Activated T-cell treated with anti-CD3 and anti-CD28 coated beads for 1 hour (primary cell): ENCODE measurements around the gene RNF212.
"Not testable (repeated sequence)": the region's sequence is repeated elsewhere in the genome, so short reads cannot be mapped to it uniquely, and the experiment has no call there.

Experiments used
- DNase-seq: peaks from one replicate; pipeline ENCODE4 v3.0.0-alpha.2; 2020; ENCODE audit warnings: low read depth

RNF212 gene

GRCh38 chr4:1065732-1066131, 47.6 kb downstream of the RNF212 start:
- DNase-seq: no peak

- DNase-seq: no peak
Measured at GRCh38 chr4:1062419-1062818, 50.9 kb downstream of the RNF212 start.

GRCh38 chr4:1061760-1062159, 51.6 kb downstream of the RNF212 start:
- no peak for DNase-seq

- DNase-seq: no peak
Measured at GRCh38 chr4:1061056-1061700, 52.2 kb downstream of the RNF212 start.

GRCh38 chr4:1060621-1061020, 52.7 kb downstream of the RNF212 start:
- DNase-seq: no peak

GRCh38 chr4:1060121-1060520, 53.2 kb downstream of the RNF212 start:
- DNase-seq: no peak

GRCh38 chr4:1058997-1059665, 54.2 kb downstream of the RNF212 start:
- no peak for DNase-seq

- no peak for DNase-seq
Measured at GRCh38 chr4:1058198-1058996, 55.0 kb downstream of the RNF212 start.

GRCh38 chr4:1057403-1057745, 56.0 kb downstream of the RNF212 start:
- no peak for DNase-seq

GRCh38 chr4:1056671-1057402, 56.5 kb downstream of the RNF212 start:
- no peak for DNase-seq

GRCh38 chr4:1055721-1056590, 57.4 kb downstream of the RNF212 start:
- peak; percentile 69 for DNase-seq

- not testable (repeated sequence) for DNase-seq
Measured at GRCh38 chr4:1055243-1055701, 58.1 kb downstream of the RNF212 start.

GRCh38 chr4:1054696-1055242, 58.6 kb downstream of the RNF212 start:
- DNase-seq: not testable (repeated sequence)

- not testable (repeated sequence) for DNase-seq
Measured at GRCh38 chr4:1053891-1054290, 59.5 kb downstream of the RNF212 start.

- no peak for DNase-seq
Measured at GRCh38 chr4:1053080-1053661, 60.2 kb downstream of the RNF212 start.

- no peak for DNase-seq
Measured at GRCh38 chr4:1052231-1052671, 61.1 kb downstream of the RNF212 start.

GRCh38 chr4:1051472-1051871, 61.9 kb downstream of the RNF212 start:
- no peak for DNase-seq

- no peak for DNase-seq
Measured at GRCh38 chr4:1050486-1051213, 62.7 kb downstream of the RNF212 start.

GRCh38 chr4:1049591-1049905, 63.8 kb downstream of the RNF212 start:
- no peak for DNase-seq
